Activated CD4-positive, alpha-beta T cell treated with anti-CD3 and anti-CD28 coated beads, Interleukin-2, amount 10 ng/mL, durations not matched to agents 7 days and 5 days (primary cell): ENCODE measurements around the gene TMA7. TPM values are rescaled to one million over a fixed set of nuclear protein-coding genes. Genes with fewer than 3 reads are reported as not detected.
A peak's percentile ranks its signal among the peaks of the same experiment; 100 is the strongest.

Experiments used
- CTCF ChIA-PET: fragments of 350-600 bp; sonication (Branson Sonifier 250); formaldehyde crosslinking; loops from one replicate; lab custom pipeline; 2021; ENCODE audit warnings: antibody characterized with exemption; lab: Charles Lee
- POLR2A ChIA-PET: fragments of 350-600 bp; sonication (Branson Sonifier 250); formaldehyde crosslinking; loops from one replicate; lab custom pipeline; 2021; ENCODE audit warnings: antibody characterized with exemption; lab: Charles Lee
- DNase-seq: peaks from one replicate; pipeline ENCODE4 v3.0.0-alpha.2; 2020
- H3K27ac Mint-ChIP-seq: one replicate; pipeline ENCODE4 v1.8.0; 2021; ENCODE audit warnings: mild to moderate bottlenecking, moderate library complexity, mixed read lengths
- H3K27me3 Mint-ChIP-seq: one replicate; pipeline ENCODE4 v1.8.0; 2021; ENCODE audit warnings: mixed read lengths
- H3K36me3 Mint-ChIP-seq: one replicate; pipeline ENCODE4 v1.8.0; 2021; ENCODE audit warnings: low read depth, mixed read lengths
- H3K4me1 Mint-ChIP-seq: one replicate; pipeline ENCODE4 v1.8.0; 2021; ENCODE audit warnings: mixed read lengths
- H3K4me3 Mint-ChIP-seq: one replicate; pipeline ENCODE4 v1.8.0; 2021; ENCODE audit warnings: mild to moderate bottlenecking, moderate library complexity, mixed read lengths
- H3K9me3 Mint-ChIP-seq: one replicate; pipeline ENCODE4 v1.8.0; 2021; ENCODE audit warnings: mixed read lengths
- total RNA-seq, 2 experiments: library from RNA; stranded (reverse); gene quantifications; one replicate each; pipeline ENCODE4 v1.2.3, GENCODE V29; 2021

Gene TMA7
- total RNA-seq, 2 experiments from 2014 or later = 285 to 290 TPM

GRCh38 chr3:48411041-48411588 is 28.9 kb upstream of the TMA7 start:
- ChIA-PET POLR2A (no interaction called here), CTCF (interaction anchor here (0.6 to 2.8 kb wide), 3 partner anchors 10 to 156 kb away, joined by 3 to 9 read pairs (median 3); no protein-coding TSS in a partner anchor)
- Mint-ChIP-seq H3K9me3 (no peaks in the 10 kb centered on the region), H3K4me3 (no peak overlapping the region), H3K36me3 (no peaks in the 10 kb centered on the region), H3K4me1 (no peaks in the 10 kb centered on the region), H3K27me3 (no peaks in the 10 kb centered on the region), H3K27ac (no peak overlapping the region)
- DNase-seq = no peak

GRCh38 chr3:48411606-48412374 is 28.3 kb upstream of the TMA7 start:
- DNase-seq = no peak
- no peaks in the 10 kb centered on the region for H3K4me1 Mint-ChIP-seq
- H3K36me3 Mint-ChIP-seq = no peaks in the 10 kb centered on the region
- no peak overlapping the region for H3K4me3 Mint-ChIP-seq
- H3K27ac Mint-ChIP-seq = peak overlapping the region; percentile 11
- ChIA-PET POLR2A (interaction anchor here (0.5 kb wide), 1 partner anchor 362 kb away, joined by 3 read pairs; no protein-coding TSS in a partner anchor), CTCF (interaction anchor here (1.3 to 2.8 kb wide), 2 partner anchors 11 to 108 kb away, joined by 3 to 9 read pairs; no protein-coding TSS in a partner anchor)
- H3K27me3 Mint-ChIP-seq = no peaks in the 10 kb centered on the region
- H3K9me3 Mint-ChIP-seq = no peaks in the 10 kb centered on the region

GRCh38 chr3:48412375-48413001 is 27.6 kb upstream of the TMA7 start:
- no peak for DNase-seq
- CTCF ChIA-PET = interaction anchor here (0.9 to 2.8 kb wide), 3 partner anchors 11 to 107 kb away, joined by 3 to 9 read pairs (median 3); no protein-coding TSS in a partner anchor
- no peaks in the 10 kb centered on the region for H3K9me3 Mint-ChIP-seq
- no peaks in the 10 kb centered on the region for H3K27me3 Mint-ChIP-seq
- POLR2A ChIA-PET = interaction anchor here (0.5 kb wide), 1 partner anchor 363 kb away, joined by 3 read pairs; no protein-coding TSS in a partner anchor
- H3K4me3 Mint-ChIP-seq = no peak overlapping the region
- H3K4me1 Mint-ChIP-seq = no peaks in the 10 kb centered on the region
- no peaks in the 10 kb centered on the region for H3K36me3 Mint-ChIP-seq
- H3K27ac Mint-ChIP-seq = no peak overlapping the region

- POLR2A ChIA-PET = no interaction called here
- Mint-ChIP-seq H3K9me3 (no peaks in the 10 kb centered on the region), H3K27me3 (no peaks in the 10 kb centered on the region)
These were observed 27.0 kb upstream of the TMA7 start for GRCh38 chr3:48413086-48413485.

GRCh38 chr3:48413611-48414010 is 26.4 kb upstream of the TMA7 start:
- Mint-ChIP-seq H3K27me3 (no peaks in the 10 kb centered on the region), H3K4me3 (no peak overlapping the region), H3K9me3 (no peaks in the 10 kb centered on the region), H3K36me3 (no peaks in the 10 kb centered on the region), H3K27ac (no peak overlapping the region), H3K4me1 (no peaks in the 10 kb centered on the region)
- CTCF ChIA-PET = interaction anchor here (0.9 to 1.2 kb wide), 2 partner anchors 23 kb away, joined by 3 to 4 read pairs; no protein-coding TSS in a partner anchor
- no peak for DNase-seq
- POLR2A ChIA-PET = no interaction called here

More at GRCh38 chr3:48413086-48413485, 27.0 kb upstream of the TMA7 start:
- no peak for DNase-seq
- no peak overlapping the region for H3K4me3 Mint-ChIP-seq
- H3K4me1 Mint-ChIP-seq = no peaks in the 10 kb centered on the region
- CTCF ChIA-PET = interaction anchor here (0.9 kb wide), 1 partner anchor 23 kb away, joined by 3 read pairs; no protein-coding TSS in a partner anchor
- no peak overlapping the region for H3K27ac Mint-ChIP-seq
- H3K36me3 Mint-ChIP-seq = no peaks in the 10 kb centered on the region

- no peaks in the 10 kb centered on the region for H3K36me3 Mint-ChIP-seq
- H3K27ac Mint-ChIP-seq = no peak overlapping the region
- no peaks in the 10 kb centered on the region for H3K4me1 Mint-ChIP-seq
- H3K27me3 Mint-ChIP-seq = no peaks in the 10 kb centered on the region
- CTCF ChIA-PET = interaction anchor here (1.0 to 2.0 kb wide), 4 partner anchors 10 to 22 kb away, joined by 4 to 6 read pairs (median 4); partner anchors contain the start of gene PLXNB1
- no peak overlapping the region for H3K4me3 Mint-ChIP-seq
- DNase-seq = no peak
- H3K9me3 Mint-ChIP-seq = no peaks in the 10 kb centered on the region
- POLR2A ChIA-PET = no interaction called here
These were observed 25.4 kb upstream of the TMA7 start for GRCh38 chr3:48414376-48415250.

- POLR2A ChIA-PET = no interaction called here
- no peaks in the 10 kb centered on the region for H3K36me3 Mint-ChIP-seq
These were observed 24.7 kb upstream of the TMA7 start for GRCh38 chr3:48415251-48415953.

GRCh38 chr3:48416091-48416505 is 24.0 kb upstream of the TMA7 start:
- Mint-ChIP-seq H3K27ac (no peak overlapping the region), H3K9me3 (no peaks in the 10 kb centered on the region), H3K36me3 (no peaks in the 10 kb centered on the region), H3K27me3 (no peaks in the 10 kb centered on the region), H3K4me1 (no peaks in the 10 kb centered on the region), H3K4me3 (no peak overlapping the region)
- DNase-seq = no peak
- ChIA-PET CTCF (interaction anchor here (2.0 to 4.2 kb wide), 2 partner anchors 14 to 20 kb away, joined by 5 to 18 read pairs; partner anchors contain the start of gene PLXNB1), POLR2A (no interaction called here)

More at GRCh38 chr3:48415251-48415953, 24.7 kb upstream of the TMA7 start:
- DNase-seq = no peak
- no peaks in the 10 kb centered on the region for H3K9me3 Mint-ChIP-seq
- CTCF ChIA-PET = interaction anchor here (1.0 to 4.2 kb wide), 4 partner anchors 11 to 20 kb away, joined by 4 to 18 read pairs (median 6); partner anchors contain the start of gene PLXNB1
- H3K27me3 Mint-ChIP-seq = no peaks in the 10 kb centered on the region
- H3K4me1 Mint-ChIP-seq = no peaks in the 10 kb centered on the region
- no peak overlapping the region for H3K27ac Mint-ChIP-seq
- H3K4me3 Mint-ChIP-seq = no peak overlapping the region

GRCh38 chr3:48416546-48416945 is 23.5 kb upstream of the TMA7 start:
- no peaks in the 10 kb centered on the region for H3K27me3 Mint-ChIP-seq
- no peak overlapping the region for H3K27ac Mint-ChIP-seq
- ChIA-PET POLR2A (no interaction called here), CTCF (interaction anchor here (2.0 to 4.2 kb wide), 2 partner anchors 13 to 19 kb away, joined by 5 to 18 read pairs; partner anchors contain the start of gene PLXNB1)
- H3K4me3 Mint-ChIP-seq = no peak overlapping the region
- no peaks in the 10 kb centered on the region for H3K36me3 Mint-ChIP-seq
- no peaks in the 10 kb centered on the region for H3K9me3 Mint-ChIP-seq
- no peaks in the 10 kb centered on the region for H3K4me1 Mint-ChIP-seq
- no peak for DNase-seq

GRCh38 chr3:48417529-48418108 is 22.4 kb upstream of the TMA7 start:
- Mint-ChIP-seq H3K4me3 (no peak overlapping the region), H3K4me1 (peaks cover 3% of the 10 kb centered on the region), H3K9me3 (no peaks in the 10 kb centered on the region), H3K36me3 (no peaks in the 10 kb centered on the region), H3K27me3 (no peaks in the 10 kb centered on the region), H3K27ac (no peak overlapping the region)
- DNase-seq = no peak
- ChIA-PET POLR2A (no interaction called here), CTCF (interaction anchor here (1.5 to 4.2 kb wide), 2 partner anchors 18 to 25 kb away, joined by 4 to 18 read pairs; no protein-coding TSS in a partner anchor)

GRCh38 chr3:48418140-48418539 is 21.9 kb upstream of the TMA7 start:
- H3K4me3 Mint-ChIP-seq = no peak overlapping the region
- POLR2A ChIA-PET = no interaction called here

More at GRCh38 chr3:48418140-48418539, 21.9 kb upstream of the TMA7 start:
- Mint-ChIP-seq H3K27me3 (no peaks in the 10 kb centered on the region), H3K4me1 (peaks cover 3% of the 10 kb centered on the region), H3K27ac (no peak overlapping the region), H3K9me3 (no peaks in the 10 kb centered on the region), H3K36me3 (no peaks in the 10 kb centered on the region)
- no peak for DNase-seq
- CTCF ChIA-PET = interaction anchor here (1.5 to 4.2 kb wide), 2 partner anchors 18 to 25 kb away, joined by 4 to 18 read pairs; no protein-coding TSS in a partner anchor
